Stimulated activated CD4-positive, alpha-beta T cell treated with anti-CD3 and anti-CD28 coated beads, Interleukin-4, amount 100 ng/mL, for 1 hour (primary cell): ENCODE measurements around the gene ADGRL3.

Experiments used
- DNase-seq: peaks from one replicate; pipeline ENCODE4 v3.0.0-alpha.2; 2020

ADGRL3 gene

GRCh38 chr4:61292322-61292721 is 92.2 kb downstream of the ADGRL3 start:
- DNase-seq, result no peak

- DNase-seq, result no peak
These were observed 93.7 kb downstream of the ADGRL3 start for GRCh38 chr4:61293707-61294400.

GRCh38 chr4:61294936-61295335 is 94.8 kb downstream of the ADGRL3 start:
- no peak for DNase-seq

- no peak for DNase-seq
These were observed 96.0 kb downstream of the ADGRL3 start for GRCh38 chr4:61296144-61296543.

- DNase-seq, result no peak
These were observed 98.1 kb downstream of the ADGRL3 start for GRCh38 chr4:61298178-61298740.

- no peak for DNase-seq
These were observed 99.2 kb downstream of the ADGRL3 start for GRCh38 chr4:61299316-61299715.

GRCh38 chr4:61300266-61300844 is 100.2 kb downstream of the ADGRL3 start:
- DNase-seq, result no peak

GRCh38 chr4:61301271-61301670 is 101.1 kb downstream of the ADGRL3 start:
- DNase-seq, result no peak

- DNase-seq, result no peak
These were observed 107.9 kb downstream of the ADGRL3 start for GRCh38 chr4:61308033-61308432.

- no peak for DNase-seq
These were observed 109.5 kb downstream of the ADGRL3 start for GRCh38 chr4:61309616-61310015.

- no peak for DNase-seq
These were observed 112.4 kb downstream of the ADGRL3 start for GRCh38 chr4:61312526-61312925.

- no peak for DNase-seq
These were observed 118.3 kb downstream of the ADGRL3 start for GRCh38 chr4:61318431-61318830.

- DNase-seq, result no peak
These were observed 119.0 kb downstream of the ADGRL3 start for GRCh38 chr4:61319156-61319555.

- DNase-seq, result no peak
These were observed 120.0 kb downstream of the ADGRL3 start for GRCh38 chr4:61320154-61320553.

GRCh38 chr4:61320631-61321030 is 120.5 kb downstream of the ADGRL3 start:
- no peak for DNase-seq

- no peak for DNase-seq
These were observed 132.6 kb downstream of the ADGRL3 start for GRCh38 chr4:61332693-61333092.

GRCh38 chr4:61333490-61333889 is 133.4 kb downstream of the ADGRL3 start:
- no peak for DNase-seq

GRCh38 chr4:61335241-61335763 is 135.2 kb downstream of the ADGRL3 start:
- DNase-seq, result no peak

GRCh38 chr4:61336488-61336887 is 136.4 kb downstream of the ADGRL3 start:
- no peak for DNase-seq

GRCh38 chr4:61336916-61337315 is 136.8 kb downstream of the ADGRL3 start:
- no peak for DNase-seq

- DNase-seq, result no peak
These were observed 141.9 kb downstream of the ADGRL3 start for GRCh38 chr4:61342061-61342460.

- no peak for DNase-seq
These were observed 150.8 kb downstream of the ADGRL3 start for GRCh38 chr4:61350932-61351331.

- DNase-seq, result no peak
These were observed 156.6 kb downstream of the ADGRL3 start for GRCh38 chr4:61356696-61357095.

- DNase-seq, result no peak
These were observed 159.2 kb downstream of the ADGRL3 start for GRCh38 chr4:61359301-61359700.
